Measurements from ENCODE around the gene SLC25A30. TPM values are rescaled to one million over a fixed set of nuclear protein-coding genes. Genes with fewer than 3 reads are reported as not detected.
"Not testable (repeated sequence)": the region's sequence is repeated elsewhere in the genome, so short reads cannot be mapped to it uniquely, and the experiment has no call there.

SLC25A30 gene
- total and polyA plus RNA-seq, 5 donors from 2014 or later = 0.41 to 22.9 (median 1.8) TPM

DNA sequence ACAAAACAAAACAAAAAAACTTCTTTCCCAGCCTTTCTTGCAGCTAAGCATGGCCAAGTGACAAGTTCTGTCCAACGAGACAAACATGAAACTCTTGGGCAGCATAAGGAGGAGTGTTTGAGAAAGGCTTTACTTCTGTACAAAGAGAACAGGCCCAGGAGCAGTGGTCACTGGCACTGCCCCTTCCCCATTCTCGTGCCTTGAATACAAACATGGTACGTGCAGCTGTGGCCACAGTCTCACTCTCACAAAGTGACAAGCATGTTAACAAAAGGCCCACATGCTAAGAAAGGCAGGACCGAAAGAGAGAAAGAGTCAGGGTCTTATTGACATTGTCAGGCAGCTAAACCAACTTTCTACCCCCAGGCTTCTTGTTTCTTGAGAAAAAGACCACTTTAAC, 19.8 kb upstream of the SLC25A30 start:
- no peaks in the 10 kb centered on the region for H3K9me3 ChIP-seq (ENCODE audit: control insufficient read depth in 2 of 2, low read length in 2 of 2)
- ATAC-seq (ENCODE audit: low read depth in 2 of 2) (no peak), DNase-seq (no peak)
- Mint-ChIP-seq H3K4me1 (peaks cover 3 to 6% (median 4%) of the 10 kb centered on the region in 4 donors), H3K4me3 (no peak overlapping the region), H3K9me3 (peaks cover 0 to 2% (median 0%) of the 10 kb centered on the region in 7 donors), H3K27ac (no peak overlapping the region), H3K27me3 (no peaks in the 10 kb centered on the region), H3K36me3 (no peaks in the 10 kb centered on the region)
- H3K36me3 ChIP-seq (ENCODE audit: control insufficient read depth, insufficient read depth, low read length) = no peaks in the 10 kb centered on the region
- H3K4me3 ChIP-seq (ENCODE audit: low read depth, low read length) = no peak overlapping the region
- no peak overlapping the region for H3K27ac ChIP-seq (ENCODE audit: insufficient read depth, low read length, poor library complexity, severe bottlenecking)
- H3K27me3 ChIP-seq (ENCODE audit: control insufficient read depth, insufficient read depth, low read length) = no peaks in the 10 kb centered on the region
- no peaks in the 10 kb centered on the region for H3K4me1 ChIP-seq (ENCODE audit: control insufficient read depth, insufficient read depth, low read length, poor library complexity, severe bottlenecking)

DNA sequence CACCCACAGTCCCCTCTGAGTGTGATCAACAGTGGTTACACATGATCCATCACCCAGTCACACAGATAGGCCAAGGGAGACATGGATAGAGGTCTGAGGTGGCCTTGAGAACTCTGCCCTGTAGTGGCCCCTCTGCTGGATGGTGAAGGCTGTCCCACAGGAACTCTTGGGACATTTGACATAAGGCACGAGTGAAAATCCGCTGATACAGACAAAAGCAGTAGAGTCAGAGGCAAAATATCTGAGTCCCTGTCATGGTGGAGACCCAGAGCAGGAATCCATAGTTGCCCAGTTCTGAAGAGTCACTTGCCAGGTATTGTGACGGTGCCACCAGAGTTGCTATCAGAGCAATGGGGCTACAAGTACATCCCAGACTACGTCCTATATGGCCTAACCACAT, 18.8 kb upstream of the SLC25A30 start:
- Histone ChIP-seq H3K27me3 (ENCODE audit: control insufficient read depth, insufficient read depth, low read length) (no peaks in the 10 kb centered on the region), H3K4me3 (ENCODE audit: low read depth, low read length) (no peak overlapping the region), H3K27ac (ENCODE audit: insufficient read depth, low read length, poor library complexity, severe bottlenecking) (no peak overlapping the region), H3K9me3 (ENCODE audit: control insufficient read depth in 2 of 2, low read length in 2 of 2) (no peaks in the 10 kb centered on the region), H3K4me1 (ENCODE audit: control insufficient read depth, insufficient read depth, low read length, poor library complexity, severe bottlenecking) (no peaks in the 10 kb centered on the region), H3K36me3 (ENCODE audit: control insufficient read depth, insufficient read depth, low read length) (no peaks in the 10 kb centered on the region)
- Mint-ChIP-seq H3K4me3 (no peak overlapping the region), H3K4me1 (peaks cover 2 to 5% (median 4%) of the 10 kb centered on the region in 4 donors), H3K9me3 (peaks cover 0 to 2% (median 0%) of the 10 kb centered on the region in 7 donors), H3K36me3 (no peaks in the 10 kb centered on the region), H3K27me3 (no peaks in the 10 kb centered on the region), H3K27ac (no peak overlapping the region)
- DNase-seq = no peak
- ATAC-seq (ENCODE audit: low read depth in 2 of 2) = no peak

DNA sequence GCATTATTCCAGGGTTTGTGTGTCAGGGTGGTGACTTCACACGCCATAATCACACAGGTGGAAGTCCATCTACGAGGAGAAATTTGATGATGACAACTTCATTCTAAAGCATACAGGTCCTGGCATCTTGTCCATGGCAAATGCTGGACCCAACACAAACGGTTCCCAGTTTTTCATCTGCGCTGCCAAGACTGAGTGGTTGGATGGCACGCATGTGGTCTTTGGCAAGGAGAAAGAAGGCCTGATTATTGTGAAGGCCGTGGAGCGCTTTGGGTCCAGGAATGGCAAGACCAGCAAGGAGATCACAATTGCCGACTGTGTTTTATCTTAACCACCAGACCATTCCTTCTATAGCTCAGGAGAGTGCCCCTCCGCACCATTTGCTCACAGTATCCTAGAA, 18.2 kb upstream of the SLC25A30 start:
- Mint-ChIP-seq H3K4me1 (peaks cover 0 to 3% (median 0%) of the 10 kb centered on the region in 4 donors), H3K4me3 (no peak overlapping the region), H3K27me3 (no peaks in the 10 kb centered on the region), H3K9me3 (peaks cover 0 to 2% (median 0%) of the 10 kb centered on the region in 7 donors), H3K36me3 (no peaks in the 10 kb centered on the region), H3K27ac (no peak overlapping the region)
- Histone ChIP-seq H3K9me3 (ENCODE audit: control insufficient read depth in 2 of 2, low read length in 2 of 2) (no peaks in the 10 kb centered on the region), H3K36me3 (ENCODE audit: control insufficient read depth, insufficient read depth, low read length) (no peaks in the 10 kb centered on the region), H3K27me3 (ENCODE audit: control insufficient read depth, insufficient read depth, low read length) (no peaks in the 10 kb centered on the region), H3K4me1 (ENCODE audit: control insufficient read depth, insufficient read depth, low read length, poor library complexity, severe bottlenecking) (no peaks in the 10 kb centered on the region), H3K27ac (ENCODE audit: insufficient read depth, low read length, poor library complexity, severe bottlenecking) (no peak overlapping the region), H3K4me3 (ENCODE audit: low read depth, low read length) (no peak overlapping the region)
- DNase-seq = no peak
- no peak for ATAC-seq (ENCODE audit: low read depth in 2 of 2)

DNA sequence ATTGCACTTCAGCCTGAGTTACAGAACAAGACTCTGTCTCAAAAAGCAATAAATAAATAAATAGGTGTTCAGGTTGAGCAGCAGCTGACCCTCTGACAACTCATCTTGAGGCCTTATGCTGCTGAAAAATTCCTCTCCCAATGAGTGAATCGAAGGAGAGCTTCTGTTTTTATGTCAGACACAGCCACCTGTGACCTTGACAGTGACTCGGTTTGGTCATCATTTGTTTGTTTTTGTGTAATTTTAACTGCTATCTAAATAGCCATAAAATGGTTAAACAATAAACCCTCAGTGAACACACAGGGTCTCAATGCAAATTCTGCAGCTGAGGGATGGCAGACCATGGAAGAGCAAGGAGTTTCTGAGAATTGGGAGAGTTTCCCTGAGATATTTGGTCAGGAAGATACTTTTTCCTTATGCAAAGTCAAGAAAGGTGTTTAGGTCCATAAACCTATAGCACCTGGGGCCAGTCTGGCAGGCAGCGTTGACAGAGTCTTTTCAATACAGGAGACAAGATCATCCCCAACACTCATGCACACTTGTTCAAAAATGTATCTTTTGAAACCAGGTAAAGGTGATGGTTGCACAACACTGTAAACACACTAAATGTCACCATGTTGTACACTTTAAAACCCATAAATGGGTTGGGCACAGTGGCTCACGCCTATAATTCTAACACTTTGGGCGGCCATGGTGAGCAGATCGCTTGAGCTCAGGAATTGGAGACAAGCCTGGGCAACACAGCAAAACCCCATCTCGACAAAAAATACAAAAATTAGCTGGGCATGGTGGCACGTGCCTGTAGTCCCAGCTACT, 16.6 kb upstream of the SLC25A30 start:
- no peaks in the 10 kb centered on the region for H3K27me3 ChIP-seq (ENCODE audit: control insufficient read depth, insufficient read depth, low read length)
- H3K27ac Mint-ChIP-seq = no peak overlapping the region
- H3K9me3 Mint-ChIP-seq = peaks cover 0 to 2% (median 0%) of the 10 kb centered on the region in 7 donors
- H3K27ac ChIP-seq (ENCODE audit: insufficient read depth, low read length, poor library complexity, severe bottlenecking) = no peak overlapping the region
- no peaks in the 10 kb centered on the region for H3K4me1 ChIP-seq (ENCODE audit: control insufficient read depth, insufficient read depth, low read length, poor library complexity, severe bottlenecking)
- H3K36me3 Mint-ChIP-seq = no peaks in the 10 kb centered on the region
- H3K4me1 Mint-ChIP-seq = peaks cover 0 to 3% (median 0%) of the 10 kb centered on the region in 4 donors
- H3K4me3 Mint-ChIP-seq = peak overlapping the region in 1 of 4 donors; percentile 8
- no peak for ATAC-seq (ENCODE audit: low read depth in 2 of 2)
- no peaks in the 10 kb centered on the region for H3K9me3 ChIP-seq (ENCODE audit: control insufficient read depth in 2 of 2, low read length in 2 of 2)
- H3K27me3 Mint-ChIP-seq = peaks cover 5% of the 10 kb centered on the region
- no peak for DNase-seq
- no peaks in the 10 kb centered on the region for H3K36me3 ChIP-seq (ENCODE audit: control insufficient read depth, insufficient read depth, low read length)
- no peak overlapping the region for H3K4me3 ChIP-seq (ENCODE audit: low read depth, low read length)

DNA sequence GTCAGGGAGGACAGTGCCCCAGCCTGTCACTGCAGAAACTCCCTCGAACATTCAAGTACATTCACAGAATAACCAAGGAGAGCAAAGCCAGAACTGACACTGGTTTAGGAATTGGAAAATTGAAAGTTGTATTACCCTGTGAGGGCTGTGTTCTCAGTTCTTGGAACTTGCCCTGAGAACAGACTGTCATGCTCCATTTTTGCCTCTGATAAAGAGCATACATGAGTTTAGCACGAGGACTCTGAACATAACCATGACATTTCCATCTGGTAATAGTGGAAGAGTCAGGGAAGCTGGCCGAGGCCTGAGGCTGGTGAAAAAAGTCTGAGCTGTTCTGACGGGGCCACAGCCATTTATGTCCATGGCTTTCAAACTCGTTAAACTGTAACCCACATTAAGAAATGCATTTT, 15.2 kb upstream of the SLC25A30 start:
- H3K4me1 Mint-ChIP-seq = no peaks in the 10 kb centered on the region
- no peaks in the 10 kb centered on the region for H3K36me3 Mint-ChIP-seq
- Histone ChIP-seq H3K27me3 (ENCODE audit: control insufficient read depth, insufficient read depth, low read length) (no peaks in the 10 kb centered on the region), H3K36me3 (ENCODE audit: control insufficient read depth, insufficient read depth, low read length) (no peaks in the 10 kb centered on the region), H3K27ac (ENCODE audit: insufficient read depth, low read length, poor library complexity, severe bottlenecking) (no peak overlapping the region), H3K4me3 (ENCODE audit: low read depth, low read length) (no peak overlapping the region), H3K9me3 (ENCODE audit: control insufficient read depth in 2 of 2, low read length in 2 of 2) (no peaks in the 10 kb centered on the region), H3K4me1 (ENCODE audit: control insufficient read depth, insufficient read depth, low read length, poor library complexity, severe bottlenecking) (no peaks in the 10 kb centered on the region)
- peaks cover 5% of the 10 kb centered on the region for H3K27me3 Mint-ChIP-seq
- H3K9me3 Mint-ChIP-seq = peaks cover 0 to 2% (median 0%) of the 10 kb centered on the region in 7 donors
- no peak for DNase-seq
- no peak for ATAC-seq (ENCODE audit: low read depth in 2 of 2)
- no peak overlapping the region for H3K4me3 Mint-ChIP-seq
- peak overlapping the region in 1 of 3 donors; percentile 48 for H3K27ac Mint-ChIP-seq

DNA sequence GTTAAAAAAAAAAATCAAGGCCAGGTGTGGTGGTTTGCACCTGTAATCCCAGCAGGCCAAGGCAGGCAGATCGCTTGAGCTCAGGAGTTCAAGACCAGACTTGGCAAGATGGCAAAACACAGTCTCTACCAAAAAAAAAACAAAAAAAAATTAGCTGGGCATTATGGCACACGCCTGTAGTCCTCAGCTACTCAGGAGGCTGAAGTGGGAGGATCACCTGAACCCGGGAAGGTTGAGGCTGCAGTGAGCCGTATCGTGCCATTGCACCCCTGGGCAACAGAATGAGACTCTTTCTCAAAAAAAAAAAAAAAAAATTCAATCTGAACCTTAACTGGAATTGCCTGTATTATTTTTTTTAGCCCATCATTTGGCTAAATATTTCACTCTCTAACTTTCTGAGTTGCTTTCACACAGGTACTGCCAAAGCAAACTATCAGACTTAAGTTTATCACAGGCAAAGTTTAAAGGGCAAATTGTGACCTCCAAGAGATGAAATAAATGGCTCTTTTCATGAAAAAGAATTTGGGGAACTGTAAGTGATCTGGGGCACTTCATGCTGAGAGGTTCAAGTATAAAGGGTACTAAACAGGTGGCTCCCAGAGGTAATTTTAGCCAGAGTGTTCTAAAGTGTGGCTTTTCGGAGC, 14.7 kb upstream of the SLC25A30 start:
- Histone ChIP-seq H3K27ac (ENCODE audit: insufficient read depth, low read length, poor library complexity, severe bottlenecking) (no peak overlapping the region), H3K9me3 (ENCODE audit: control insufficient read depth in 2 of 2, low read length in 2 of 2) (no peaks in the 10 kb centered on the region), H3K4me1 (ENCODE audit: control insufficient read depth, insufficient read depth, low read length, poor library complexity, severe bottlenecking) (no peaks in the 10 kb centered on the region), H3K4me3 (ENCODE audit: low read depth, low read length) (no peak overlapping the region), H3K27me3 (ENCODE audit: control insufficient read depth, insufficient read depth, low read length) (no peaks in the 10 kb centered on the region), H3K36me3 (ENCODE audit: control insufficient read depth, insufficient read depth, low read length) (no peaks in the 10 kb centered on the region)
- no peaks in the 10 kb centered on the region for H3K4me1 Mint-ChIP-seq
- no peaks in the 10 kb centered on the region for H3K36me3 Mint-ChIP-seq
- H3K4me3 Mint-ChIP-seq = no peak overlapping the region
- peaks cover 0 to 2% (median 0%) of the 10 kb centered on the region in 7 donors for H3K9me3 Mint-ChIP-seq
- ATAC-seq (ENCODE audit: low read depth in 2 of 2) (no peak), DNase-seq (no peak)
- peak overlapping the region in 1 of 3 donors; percentile 48 for H3K27ac Mint-ChIP-seq
- peaks cover 5% of the 10 kb centered on the region for H3K27me3 Mint-ChIP-seq

DNA sequence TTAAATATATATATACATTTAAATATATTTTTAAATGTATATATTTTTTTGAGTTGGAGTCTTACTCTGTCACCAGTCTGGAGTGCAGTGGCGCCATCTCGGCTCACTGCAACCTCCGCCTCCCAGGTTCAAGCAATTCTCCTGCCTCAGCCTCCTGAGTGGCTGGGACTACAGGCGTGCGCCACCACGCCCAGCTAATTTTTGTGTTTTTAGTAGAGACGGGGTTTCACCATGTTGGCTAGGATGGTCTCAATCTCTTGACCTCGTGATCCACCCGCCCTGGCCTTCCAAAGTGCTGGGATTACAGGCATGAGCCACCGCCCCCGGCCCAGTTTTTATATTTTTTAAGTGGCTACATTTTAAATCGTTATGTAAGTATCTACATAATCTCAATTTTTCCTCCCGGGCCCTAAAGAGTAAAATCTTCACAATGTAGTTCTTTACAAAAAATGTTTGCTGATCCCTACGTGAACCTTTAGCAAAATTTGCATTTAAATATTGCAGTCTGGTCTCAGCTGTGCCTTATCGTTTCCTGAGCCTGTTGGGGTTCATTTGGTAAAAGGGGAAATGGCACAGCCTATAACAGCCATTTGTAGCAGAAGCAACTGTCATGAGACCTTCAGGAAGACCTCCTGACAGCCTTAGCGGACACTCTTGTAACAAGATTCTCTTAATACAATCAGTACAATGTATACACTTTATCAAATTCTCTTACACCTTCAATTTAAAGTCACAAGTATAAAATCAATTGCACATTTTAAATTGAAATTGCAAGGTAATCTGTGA, 8.1 kb upstream of the SLC25A30 start:
- not testable (repeated sequence) for H3K27me3 Mint-ChIP-seq; ATAC-seq (ENCODE audit: low read depth in 2 of 2); H3K4me1 Mint-ChIP-seq; H3K36me3 ChIP-seq (ENCODE audit: control insufficient read depth, insufficient read depth, low read length); H3K27me3 ChIP-seq (ENCODE audit: control insufficient read depth, insufficient read depth, low read length); H3K4me3 Mint-ChIP-seq; H3K4me1 ChIP-seq (ENCODE audit: control insufficient read depth, insufficient read depth, low read length, poor library complexity, severe bottlenecking); H3K9me3 Mint-ChIP-seq; H3K4me3 ChIP-seq (ENCODE audit: low read depth, low read length); DNase-seq; H3K27ac ChIP-seq (ENCODE audit: insufficient read depth, low read length, poor library complexity, severe bottlenecking); H3K36me3 Mint-ChIP-seq; H3K9me3 ChIP-seq (ENCODE audit: control insufficient read depth in 2 of 2, low read length in 2 of 2)
- H3K27ac Mint-ChIP-seq = peak overlapping the region in 2 of 3 donors; percentile 58 to 61
